Measurements from ENCODE around the gene CCDC57.

CCDC57 gene

GRCh38 chr17:82248815-82249674 lies 36.4 kb upstream of the CCDC57 start:
- Mint-ChIP-seq H3K36me3 (ENCODE audit: low read depth) (peaks cover 93% of the 10 kb centered on the region), H3K27ac (peak overlapping the region; percentile 77), H3K9me3 (no peaks in the 10 kb centered on the region), H3K4me1 (ENCODE audit: low read depth) (peaks cover 18% of the 10 kb centered on the region), H3K27me3 (no peaks in the 10 kb centered on the region), H3K4me3 (no peak overlapping the region)
- no peak for DNase-seq

GRCh38 chr17:82247856-82248671 lies 35.4 kb upstream of the CCDC57 start:
- Mint-ChIP-seq H3K4me1 (ENCODE audit: low read depth) (peaks cover 26% of the 10 kb centered on the region), H3K27me3 (no peaks in the 10 kb centered on the region), H3K36me3 (ENCODE audit: low read depth) (peaks cover 98% of the 10 kb centered on the region)

GRCh38 chr17:82247182-82247823 lies 34.7 kb upstream of the CCDC57 start:
- Mint-ChIP-seq H3K36me3 (ENCODE audit: low read depth) (peaks cover 98% of the 10 kb centered on the region), H3K9me3 (no peaks in the 10 kb centered on the region), H3K4me3 (no peak overlapping the region), H3K27ac (peak overlapping the region; percentile 89), H3K4me1 (ENCODE audit: low read depth) (peaks cover 33% of the 10 kb centered on the region), H3K27me3 (no peaks in the 10 kb centered on the region)
- no peak for DNase-seq

More at GRCh38 chr17:82247856-82248671, 35.4 kb upstream of the CCDC57 start:
- Mint-ChIP-seq H3K9me3 (no peaks in the 10 kb centered on the region), H3K27ac (peak overlapping the region; percentile 89), H3K4me3 (no peak overlapping the region)
- no peak for DNase-seq

DNA sequence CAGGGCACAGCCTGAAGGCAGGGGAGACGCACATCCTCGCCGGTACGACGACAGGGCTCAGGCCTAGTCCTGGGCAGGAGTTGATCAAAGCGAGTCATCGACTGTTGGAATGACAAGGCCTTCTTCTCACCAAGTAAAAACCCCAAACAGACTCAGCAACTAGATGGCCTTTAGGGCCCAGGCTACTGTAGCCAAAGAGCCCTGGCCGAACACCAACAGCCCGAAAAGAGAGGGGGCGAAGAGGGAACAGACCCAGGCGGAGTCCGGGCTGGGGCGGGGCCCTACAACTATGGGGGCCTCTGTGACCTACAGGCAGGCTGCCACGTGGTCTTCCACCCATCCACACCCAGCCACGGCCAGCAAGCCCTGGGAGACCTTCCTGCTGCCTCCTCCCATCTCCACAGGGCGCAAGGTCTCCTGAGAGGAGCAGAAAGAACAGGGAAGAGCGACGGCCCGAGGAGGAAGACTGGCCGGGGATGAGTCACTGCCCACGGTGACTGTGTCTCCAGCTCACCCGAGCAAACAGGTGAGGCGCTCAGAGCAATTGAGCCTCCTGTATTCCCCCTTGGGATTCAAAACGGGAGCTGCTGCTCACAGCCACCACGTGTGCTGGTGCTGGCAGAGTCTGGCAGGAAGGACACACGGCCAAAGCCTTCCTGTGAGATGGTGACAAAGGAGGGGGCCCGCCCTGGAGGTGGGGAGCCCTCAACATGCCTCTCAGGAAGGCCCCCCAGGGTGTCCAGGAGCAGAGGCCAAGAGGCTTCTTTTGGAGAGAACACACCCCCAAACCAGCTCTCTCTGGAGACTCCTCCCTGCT lies 33.9 kb upstream of the CCDC57 start:
- Mint-ChIP-seq H3K4me3 (no peak overlapping the region), H3K27ac (peak overlapping the region; percentile 89), H3K36me3 (ENCODE audit: low read depth) (peaks cover 94% of the 10 kb centered on the region), H3K4me1 (ENCODE audit: low read depth) (peaks cover 41% of the 10 kb centered on the region), H3K27me3 (no peaks in the 10 kb centered on the region), H3K9me3 (no peaks in the 10 kb centered on the region)
- DNase-seq: no peak

GRCh38 chr17:82246040-82246364 lies 33.4 kb upstream of the CCDC57 start:
- Mint-ChIP-seq H3K27ac (peak overlapping the region; percentile 89), H3K9me3 (no peaks in the 10 kb centered on the region), H3K36me3 (ENCODE audit: low read depth) (peaks cover 91% of the 10 kb centered on the region), H3K27me3 (no peaks in the 10 kb centered on the region), H3K4me1 (ENCODE audit: low read depth) (peaks cover 46% of the 10 kb centered on the region), H3K4me3 (no peak overlapping the region)
- no peak for DNase-seq

GRCh38 chr17:82245134-82246039 lies 32.7 kb upstream of the CCDC57 start:
- Mint-ChIP-seq H3K4me1 (ENCODE audit: low read depth) (peaks cover 53% of the 10 kb centered on the region), H3K27ac (peak overlapping the region; percentile 89), H3K27me3 (no peaks in the 10 kb centered on the region), H3K9me3 (no peaks in the 10 kb centered on the region), H3K4me3 (no peak overlapping the region), H3K36me3 (ENCODE audit: low read depth) (peaks cover 91% of the 10 kb centered on the region)
- DNase-seq: no peak

DNA sequence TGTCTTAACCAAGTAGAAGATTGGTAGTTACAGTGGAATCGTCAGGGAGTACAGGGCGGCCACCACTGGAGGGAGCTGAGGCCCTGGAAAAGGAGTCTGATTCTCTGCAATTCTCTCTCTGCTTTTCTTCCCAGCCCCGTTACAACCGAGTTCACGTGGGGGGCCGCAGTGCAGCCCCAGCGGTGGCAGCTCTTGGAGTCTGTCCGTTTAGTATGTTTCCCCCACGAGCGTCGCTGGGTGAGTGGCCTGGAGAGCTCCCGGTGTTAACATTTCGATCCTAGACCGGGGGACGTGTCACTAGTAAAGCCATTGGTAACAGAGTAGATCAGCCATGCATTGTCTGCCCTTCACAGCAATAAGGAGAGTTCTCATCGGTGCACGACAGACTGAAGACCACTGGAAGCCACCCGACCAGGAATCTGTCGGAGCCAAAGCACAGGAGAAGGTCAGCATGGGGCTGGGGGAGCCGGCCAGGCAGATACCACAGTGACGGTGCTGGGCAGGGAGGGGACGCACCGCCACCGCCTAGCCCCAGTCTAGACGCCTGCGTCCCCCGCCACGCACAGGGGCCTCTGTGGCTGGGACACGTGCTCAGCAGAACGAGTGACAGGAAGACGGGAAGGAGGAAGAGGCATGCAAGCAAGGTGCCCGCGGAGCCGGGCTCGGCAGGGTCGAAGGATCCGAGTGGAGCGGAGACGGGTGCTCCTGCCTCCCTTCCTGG lies 31.9 kb upstream of the CCDC57 start:
- Mint-ChIP-seq H3K36me3 (ENCODE audit: low read depth) (peaks cover 85% of the 10 kb centered on the region), H3K4me3 (no peak overlapping the region), H3K27ac (peak overlapping the region; percentile 88), H3K27me3 (no peaks in the 10 kb centered on the region), H3K4me1 (ENCODE audit: low read depth) (peaks cover 61% of the 10 kb centered on the region), H3K9me3 (no peaks in the 10 kb centered on the region)
- DNase-seq: no peak

DNA sequence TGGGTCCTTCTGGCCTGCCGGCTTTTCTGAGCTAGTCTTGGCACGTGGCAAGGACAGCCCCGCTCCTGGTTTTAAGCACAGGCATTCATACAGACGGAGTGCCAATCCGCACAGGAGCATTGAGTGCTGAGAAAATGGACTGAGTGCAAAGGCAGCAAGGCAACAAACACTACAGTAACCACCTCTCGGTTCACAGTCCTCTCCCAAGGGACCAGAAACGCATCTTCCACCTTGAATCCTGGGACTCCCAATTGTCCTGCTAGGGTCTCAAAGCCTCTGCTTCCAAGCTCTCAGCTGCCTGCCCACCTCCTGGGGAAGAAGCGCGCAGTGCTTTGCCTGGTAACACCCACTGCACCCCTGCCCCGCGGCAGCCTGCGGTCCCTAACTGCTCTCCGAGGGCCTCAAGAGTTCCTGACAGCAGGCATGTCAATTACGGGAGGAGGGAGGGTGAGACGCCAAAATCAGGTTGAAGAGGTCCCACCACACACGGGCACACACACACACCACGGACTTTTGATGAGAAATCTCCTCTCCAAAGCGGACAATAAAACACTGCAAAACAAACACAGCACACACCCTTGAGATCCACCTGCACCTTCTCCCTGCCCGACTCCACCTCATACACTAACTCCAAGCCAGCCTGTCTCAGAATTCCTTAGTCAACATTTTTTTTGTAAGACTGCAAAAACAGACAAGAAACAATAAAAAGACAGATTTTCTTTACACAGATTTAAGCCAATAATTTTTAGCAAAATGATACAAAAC lies 31.2 kb upstream of the CCDC57 start:
- Mint-ChIP-seq H3K36me3 (ENCODE audit: low read depth) (peaks cover 84% of the 10 kb centered on the region), H3K27me3 (no peaks in the 10 kb centered on the region), H3K4me1 (ENCODE audit: low read depth) (peaks cover 67% of the 10 kb centered on the region), H3K4me3 (no peak overlapping the region), H3K27ac (peak overlapping the region; percentile 88), H3K9me3 (no peaks in the 10 kb centered on the region)
- DNase-seq: no peak

DNA sequence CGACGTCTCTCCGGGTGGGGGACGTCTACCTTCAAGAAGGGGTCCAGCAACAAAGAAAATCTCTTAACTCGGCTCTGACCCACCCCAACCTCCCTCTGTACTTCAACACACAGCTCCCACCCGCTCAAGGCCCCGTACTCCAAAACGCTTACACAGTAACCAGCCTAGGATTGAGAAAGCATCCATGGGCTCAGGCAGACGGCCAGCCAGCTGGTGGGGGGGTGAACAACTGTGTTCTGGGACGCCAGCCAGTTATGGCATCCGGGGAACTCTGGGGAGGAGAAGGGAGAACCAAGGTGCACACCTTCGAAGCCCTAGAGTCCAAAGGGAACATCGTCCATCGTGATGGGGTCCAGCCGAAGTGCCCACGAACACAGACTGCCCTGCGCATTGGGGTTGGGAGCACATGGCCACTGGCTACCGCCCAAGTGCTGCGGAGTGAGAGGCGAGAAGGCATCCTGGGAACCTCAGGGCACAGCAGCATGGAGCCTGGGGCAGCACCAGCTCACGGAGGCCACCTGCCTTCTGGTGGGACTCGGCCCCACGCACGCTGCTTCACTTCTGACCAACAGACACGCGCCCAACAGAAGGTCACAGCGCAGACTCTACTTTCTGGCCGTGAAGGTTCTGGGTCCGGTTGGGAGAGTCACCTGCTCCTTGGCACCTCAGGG lies 30.5 kb upstream of the CCDC57 start:
- Mint-ChIP-seq H3K36me3 (ENCODE audit: low read depth) (peaks cover 82% of the 10 kb centered on the region), H3K9me3 (no peaks in the 10 kb centered on the region), H3K27me3 (no peaks in the 10 kb centered on the region), H3K4me1 (ENCODE audit: low read depth) (peaks cover 73% of the 10 kb centered on the region), H3K27ac (peak overlapping the region; percentile 88), H3K4me3 (no peak overlapping the region)
- DNase-seq: no peak

- H3K27ac Mint-ChIP-seq: peak overlapping the region; percentile 88
- peaks cover 78% of the 10 kb centered on the region for H3K36me3 Mint-ChIP-seq (ENCODE audit: low read depth)
- no peak for DNase-seq
- H3K4me3 Mint-ChIP-seq: no peak overlapping the region
- no peaks in the 10 kb centered on the region for H3K9me3 Mint-ChIP-seq
- peaks cover 69% of the 10 kb centered on the region for H3K4me1 Mint-ChIP-seq (ENCODE audit: low read depth)
- H3K27me3 Mint-ChIP-seq: no peaks in the 10 kb centered on the region
Measured at GRCh38 chr17:82242698-82242976, 30.0 kb upstream of the CCDC57 start.

- Mint-ChIP-seq H3K4me3 (no peak overlapping the region), H3K36me3 (ENCODE audit: low read depth) (peaks cover 76% of the 10 kb centered on the region), H3K27ac (peak overlapping the region; percentile 88), H3K4me1 (ENCODE audit: low read depth) (peaks cover 67% of the 10 kb centered on the region), H3K27me3 (no peaks in the 10 kb centered on the region), H3K9me3 (no peaks in the 10 kb centered on the region)
- no peak for DNase-seq
Measured at GRCh38 chr17:82241926-82242697, 29.5 kb upstream of the CCDC57 start.
